ENCODE results near the gene USP25.
"Not testable (repeated sequence)": the region's sequence is repeated elsewhere in the genome, so short reads cannot be mapped to it uniquely, and the experiment has no call there.

The USP25 gene

GRCh38 chr21:15735409-15735808, 5.6 kb downstream of the USP25 start:
- DNase-seq: no peak

GRCh38 chr21:15735931-15736330, 6.1 kb downstream of the USP25 start:
- DNase-seq: not testable (repeated sequence)

GRCh38 chr21:15738779-15739178, 9.0 kb downstream of the USP25 start:
- not testable (repeated sequence) for DNase-seq

- DNase-seq: no peak
These were observed 10.6 kb downstream of the USP25 start for GRCh38 chr21:15740383-15740782.

GRCh38 chr21:15741510-15741909, 11.7 kb downstream of the USP25 start:
- DNase-seq: no peak

GRCh38 chr21:15742052-15742670, 12.4 kb downstream of the USP25 start:
- DNase-seq: no peak

GRCh38 chr21:15742694-15743093, 12.9 kb downstream of the USP25 start:
- DNase-seq: no peak

- DNase-seq: no peak
These were observed 13.8 kb downstream of the USP25 start for GRCh38 chr21:15743593-15743992.

GRCh38 chr21:15744926-15745325, 15.1 kb downstream of the USP25 start:
- no peak for DNase-seq

GRCh38 chr21:15748586-15748985, 18.8 kb downstream of the USP25 start:
- DNase-seq: no peak

- DNase-seq: no peak
These were observed 19.5 kb downstream of the USP25 start for GRCh38 chr21:15749082-15749860.

- DNase-seq: no peak
These were observed 20.0 kb downstream of the USP25 start for GRCh38 chr21:15749861-15750159.

- no peak for DNase-seq
These were observed 21.3 kb downstream of the USP25 start for GRCh38 chr21:15751037-15751436.

- no peak for DNase-seq
These were observed 21.8 kb downstream of the USP25 start for GRCh38 chr21:15751546-15751945.

GRCh38 chr21:15752763-15753407, 23.1 kb downstream of the USP25 start:
- no peak for DNase-seq

GRCh38 chr21:15753741-15754140, 24.0 kb downstream of the USP25 start:
- DNase-seq: no peak

GRCh38 chr21:15754640-15755039, 24.9 kb downstream of the USP25 start:
- no peak for DNase-seq

GRCh38 chr21:15755125-15755524, 25.3 kb downstream of the USP25 start:
- no peak for DNase-seq

GRCh38 chr21:15759469-15759868, 29.7 kb downstream of the USP25 start:
- no peak for DNase-seq

- no peak for DNase-seq
These were observed 31.8 kb downstream of the USP25 start for GRCh38 chr21:15761507-15762100.

GRCh38 chr21:15763359-15763758, 33.6 kb downstream of the USP25 start:
- DNase-seq: no peak

- no peak for DNase-seq
These were observed 35.1 kb downstream of the USP25 start for GRCh38 chr21:15764878-15765277.

- DNase-seq: no peak
These were observed 37.3 kb downstream of the USP25 start for GRCh38 chr21:15766952-15767603.

Data from activated naive CD4-positive, alpha-beta T cell treated with Interleukin-2 at 50 U/mL for 16 hours (primary cell).